HepG2 (cell line): ENCODE measurements around the gene NPW. TPM values are rescaled to one million over a fixed set of nuclear protein-coding genes. Genes with fewer than 3 reads are reported as not detected.

Experiments used
- AFF4 ChIP-seq: sonication (generic); formaldehyde crosslinking; IDR thresholded peaks from 2 replicates; pipeline ENCODE4 v1.4.0; 2020; ENCODE audit warnings: missing genetic modification reagents
- ARNT ChIP-seq: fragments of 450-650 bp; IDR thresholded peaks from 2 replicates; pipeline ENCODE4 v1.6.1; 2017
- CBX1 ChIP-seq: IDR thresholded peaks from one replicate; pipeline ENCODE4 v1.6.1; 2016; ENCODE audit warnings: antibody characterized with exemption, low read depth
- DPF2 ChIP-seq: sonication (generic); formaldehyde crosslinking; IDR thresholded peaks from 2 replicates; pipeline ENCODE4 v1.4.0; 2020; ENCODE audit warnings: mild to moderate bottlenecking, low read depth, missing genetic modification reagents, borderline replicate concordance
- MAFK ChIP-seq, 2 experiments: IDR thresholded peaks in 1 of 2; conservative IDR thresholded peaks in 1 of 2; 2 replicates each; pipeline ENCODE4 v1.6.1; 2011; ENCODE audit warnings: improper control_type of control experiment in 2 of 2, low read length in 2 of 2
- NCOA2 ChIP-seq: sonication (generic); formaldehyde crosslinking; IDR thresholded peaks from 2 replicates; pipeline ENCODE4 v1.8.0; 2022; ENCODE audit warnings: inconsistent platforms
- NR3C1 ChIP-seq: sonication (generic); formaldehyde crosslinking; IDR thresholded peaks from 2 replicates; pipeline ENCODE4 v1.4.0; 2020; ENCODE audit warnings: missing genetic modification reagents
- TFE3 ChIP-seq: IDR thresholded peaks from 2 replicates; pipeline ENCODE4 v1.6.1; 2016
- THYN1 ChIP-seq: sonication (generic); formaldehyde crosslinking; IDR thresholded peaks from 2 replicates; pipeline ENCODE4 v1.8.1; 2023; ENCODE audit warnings: low read depth, mild to moderate bottlenecking, moderate library complexity, missing genetic modification reagents, borderline replicate concordance
- U2AF2 ChIP-seq: fragments of 200-400 bp; formaldehyde crosslinking; IDR thresholded peaks from 2 replicates; pipeline ENCODE4 v1.6.1; 2017; ENCODE audit warnings: low read depth, mild to moderate bottlenecking, low read length
- ZNF292 ChIP-seq: sonication (generic); formaldehyde crosslinking; IDR thresholded peaks from 2 replicates; pipeline ENCODE4 v1.8.1; 2022; ENCODE audit warnings: mild to moderate bottlenecking, low read depth, missing genetic modification reagents, borderline replicate concordance
- ZNF44 ChIP-seq: sonication (generic); formaldehyde crosslinking; IDR thresholded peaks from 2 replicates; pipeline ENCODE4 v1.5.1; 2020; ENCODE audit warnings: mild to moderate bottlenecking, missing genetic modification reagents
- ZNF562 ChIP-seq: sonication (generic); formaldehyde crosslinking; IDR thresholded peaks from 2 replicates; pipeline ENCODE4 v1.8.0; 2022; ENCODE audit warnings: missing genetic modification reagents, borderline replicate concordance
- ZNF883 ChIP-seq: sonication (generic); formaldehyde crosslinking; IDR thresholded peaks from 2 replicates; pipeline ENCODE4 v1.5.1; 2020; ENCODE audit warnings: mild to moderate bottlenecking, missing genetic modification reagents; ENCODE audit errors: not compliant biosample characterization
- ZSCAN9 ChIP-seq: IDR thresholded peaks from 2 replicates; pipeline ENCODE4 v1.6.1; 2016; ENCODE audit warnings: borderline replicate concordance
- polyA plus RNA-seq, 8 experiments: library from polyadenylated mRNA; depleted of rRNA in 3 of 8; stranded (reverse) in 7 of 8; unstranded in 1 of 8; fragments of >200 nt; fragmentation: Illumina TruSeq in 4 of 8; extraction: Trizol in 4 of 8; gene quantifications; 2 replicates each; pipeline versions ENCODE4 v1.2.1 to v1.2.3, GENCODE V29; 2011 to 2016; ENCODE audit warnings: low read depth in 4 of 8, missing spikeins in 1 of 8, mixed read lengths in 1 of 8; ENCODE audit not compliant: insufficient read depth in 1 of 8
- total RNA-seq, 5 experiments: library from RNA; depleted of rRNA; stranded (reverse); fragments of >200 nt; fragmentation: Illumina TruSeq; extraction: Trizol; gene quantifications; 2 replicates each; pipeline ENCODE4 v1.2.3, GENCODE V29; 2016; ENCODE audit warnings: low read depth in 1 of 5

Gene NPW
- total and polyA plus RNA-seq, 2 of the 13 experiments (the other 11 are each of a cell fraction or from before 2014, with no cell fraction given): 0.24 to 0.97 TPM

- TF ChIP-seq AFF4 (CRISPR knock-in tag) (no peak), ZNF292 (CRISPR knock-in tag) (no peak), ZNF44 (CRISPR knock-in tag) (no peak), NCOA2 (CRISPR knock-in tag) (no peak), THYN1 (CRISPR knock-in tag) (no peak), ZSCAN9 (CRISPR knock-in tag) (no peak), NR3C1 (CRISPR knock-in tag) (no peak), ZNF562 (CRISPR knock-in tag) (no peak), MAFK (conservative IDR thresholded peaks at IDR 0.05 in 1 of 2, IDR thresholded peaks at IDR 0.05 in 1 of 2; ENCODE audit: low read length in 2 of 2) (no peak), CBX1 (no peak), ZNF883 (CRISPR knock-in tag) (no peak), U2AF2 (no peak), ARNT (no peak), DPF2 (CRISPR knock-in tag) (no peak), TFE3 (CRISPR knock-in tag) (no peak)
Measured at GRCh38 chr16:2033057-2033908, 13.7 kb downstream of the NPW start (continued).
